NT2/D1 (cell line): Measurements from ENCODE around the gene CCSER1.

Source experiments
- DNase-seq: peaks from one replicate; pipeline ENCODE4 v3.0.0-alpha.2; 2011; ENCODE audit warnings: low read depth, low spot score
- H3K27me3 ChIP-seq: 2 replicates; pipeline ENCODE4 v1.6.0; 2011; ENCODE audit warnings: mild to moderate bottlenecking; ENCODE audit not compliant: insufficient read length, insufficient read depth
- H3K36me3 ChIP-seq: 2 replicates; pipeline ENCODE4 v1.6.1; 2011; ENCODE audit warnings: mild to moderate bottlenecking, low read length, mixed read lengths; ENCODE audit not compliant: insufficient read depth, insufficient read length
- H3K4me1 ChIP-seq: 2 replicates; pipeline ENCODE4 v1.5.1; 2011; ENCODE audit not compliant: insufficient read depth, insufficient read length
- H3K4me3 ChIP-seq: 2 replicates; pipeline ENCODE4 v1.5.1; 2011; ENCODE audit warnings: low read depth; ENCODE audit not compliant: insufficient read length
- H3K9ac ChIP-seq: 2 replicates; pipeline ENCODE4 v1.6.0; 2011; ENCODE audit warnings: low read depth; ENCODE audit not compliant: insufficient read length
- H3K9me3 ChIP-seq: 2 replicates; pipeline ENCODE4 v1.5.1; 2011; ENCODE audit warnings: mild to moderate bottlenecking, low read length; ENCODE audit not compliant: insufficient read depth
- SUZ12 ChIP-seq: IDR thresholded peaks from 2 replicates; pipeline ENCODE4 v1.6.1; 2011; ENCODE audit not compliant: insufficient read length, insufficient read depth; ENCODE audit errors: extremely low read depth
- YY1 ChIP-seq: IDR thresholded peaks from 2 replicates; pipeline ENCODE4 v1.6.1; 2011; ENCODE audit not compliant: insufficient read length, insufficient read depth
- ZNF274 ChIP-seq: IDR thresholded peaks from 2 replicates; pipeline ENCODE4 v1.6.1; 2011; ENCODE audit warnings: mild to moderate bottlenecking, low read depth, low read length

The CCSER1 gene

DNA sequence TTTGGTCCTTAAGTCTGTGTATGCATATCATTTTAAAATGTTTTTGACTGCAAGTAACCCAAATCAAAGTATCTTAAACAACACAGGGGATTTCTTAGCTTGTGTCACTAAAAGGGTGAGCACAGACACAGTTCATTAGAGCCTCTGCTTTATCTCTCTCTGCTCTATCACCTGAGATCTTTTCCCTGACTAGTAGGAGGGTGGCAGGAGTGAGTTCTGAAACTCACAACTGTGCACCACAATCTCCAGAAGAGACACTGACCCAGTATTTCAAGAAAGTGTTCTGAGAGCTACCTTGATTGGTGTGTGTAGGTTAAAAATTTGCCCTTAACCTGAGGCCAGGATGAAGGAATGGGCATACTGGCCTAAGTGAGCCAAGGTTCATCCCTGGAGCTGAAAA is 24.8 kb downstream of the CCSER1 start:
- H3K27me3 ChIP-seq, result no peaks in the 10 kb centered on the region
- no peak overlapping the region for H3K9ac ChIP-seq
- no peaks in the 10 kb centered on the region for H3K9me3 ChIP-seq
- no peak overlapping the region for H3K4me3 ChIP-seq
- no peak for TF ChIP-seq SUZ12
- TF ChIP-seq YY1, result no peak
- no peak for TF ChIP-seq ZNF274
- DNase-seq, result no peak
- no peaks in the 10 kb centered on the region for H3K36me3 ChIP-seq
- H3K4me1 ChIP-seq, result no peaks in the 10 kb centered on the region

DNA sequence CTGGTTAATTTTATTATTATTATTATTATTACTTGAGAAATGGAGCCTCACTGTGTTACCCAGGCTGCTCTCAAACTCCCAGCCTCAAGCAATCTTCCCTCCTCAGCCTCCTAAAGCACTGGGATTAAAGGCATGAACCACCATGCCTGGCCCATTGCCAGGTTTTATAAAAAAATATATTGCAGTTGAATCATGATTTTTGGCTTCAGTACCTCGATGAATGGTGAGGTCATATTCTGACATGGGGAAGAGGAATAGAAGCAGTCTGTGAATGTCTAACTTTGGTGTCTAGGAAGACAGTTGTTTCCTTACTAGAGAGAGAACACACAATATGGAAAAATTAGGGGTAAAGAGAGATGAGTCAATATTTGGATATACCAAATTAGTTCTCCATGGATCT is 32.0 kb downstream of the CCSER1 start:
- no peak overlapping the region for H3K9ac ChIP-seq
- no peaks in the 10 kb centered on the region; the same call in 1 of the 2 replicates for H3K9me3 ChIP-seq
- no peaks in the 10 kb centered on the region for H3K36me3 ChIP-seq
- no peak for DNase-seq
- H3K27me3 ChIP-seq, result no peaks in the 10 kb centered on the region
- no peak for TF ChIP-seq YY1
- no peaks in the 10 kb centered on the region for H3K4me1 ChIP-seq
- no peak overlapping the region for H3K4me3 ChIP-seq

DNA sequence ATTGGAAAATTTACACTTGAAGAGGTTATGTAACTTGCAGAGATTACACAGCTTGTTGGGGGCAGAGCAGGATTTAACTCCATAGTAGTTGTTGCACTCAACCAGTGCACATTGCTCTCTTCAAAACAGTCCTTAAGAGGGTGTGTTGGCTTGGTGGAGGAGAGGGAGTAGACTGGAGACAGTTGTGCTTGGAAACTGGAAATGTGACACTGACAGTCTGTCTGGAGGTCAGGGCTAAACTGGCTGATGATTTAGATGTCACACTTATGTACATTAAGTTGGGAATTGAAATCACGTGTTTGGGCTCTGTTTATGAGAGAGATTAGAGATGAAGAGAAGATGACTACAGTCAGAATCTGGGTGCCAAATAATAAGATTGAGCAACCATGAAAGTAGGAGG is 32.9 kb downstream of the CCSER1 start:
- H3K27me3 ChIP-seq, result no peaks in the 10 kb centered on the region
- DNase-seq, result no peak
- TF ChIP-seq YY1 (no peak), ZNF274 (no peak), SUZ12 (no peak)
- no peak overlapping the region for H3K9ac ChIP-seq
- no peaks in the 10 kb centered on the region for H3K4me1 ChIP-seq
- no peak overlapping the region for H3K4me3 ChIP-seq
- no peaks in the 10 kb centered on the region; the same call in 1 of the 2 replicates for H3K9me3 ChIP-seq
- no peaks in the 10 kb centered on the region for H3K36me3 ChIP-seq

DNA sequence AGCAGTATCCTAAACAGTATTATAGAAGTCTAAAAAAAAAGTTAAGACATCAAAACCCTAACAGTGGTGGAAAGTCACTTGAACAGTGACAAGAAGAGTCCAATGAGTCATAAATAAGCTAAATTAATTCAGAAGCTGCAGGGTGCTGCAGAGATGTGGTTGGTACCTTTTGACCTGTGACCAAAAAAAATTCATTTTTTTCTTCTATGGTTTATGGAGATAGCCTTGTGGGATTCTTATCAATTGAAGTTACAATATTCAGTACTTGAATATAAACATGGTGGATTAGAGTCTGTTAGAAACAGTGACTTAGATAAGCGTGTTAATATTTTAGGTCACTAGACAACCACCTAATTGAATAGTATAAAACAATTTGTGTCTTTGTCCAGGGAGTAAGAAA is 35.4 kb downstream of the CCSER1 start:
- TF ChIP-seq ZNF274, result no peak
- no peak for TF ChIP-seq YY1
- no peak for TF ChIP-seq SUZ12
- Histone ChIP-seq H3K4me3 (no peak overlapping the region), H3K36me3 (no peaks in the 10 kb centered on the region), H3K9me3 (no peaks in the 10 kb centered on the region; the same call in 1 of the 2 replicates), H3K4me1 (no peaks in the 10 kb centered on the region), H3K27me3 (no peaks in the 10 kb centered on the region), H3K9ac (no peak overlapping the region)
- DNase-seq, result no peak

DNA sequence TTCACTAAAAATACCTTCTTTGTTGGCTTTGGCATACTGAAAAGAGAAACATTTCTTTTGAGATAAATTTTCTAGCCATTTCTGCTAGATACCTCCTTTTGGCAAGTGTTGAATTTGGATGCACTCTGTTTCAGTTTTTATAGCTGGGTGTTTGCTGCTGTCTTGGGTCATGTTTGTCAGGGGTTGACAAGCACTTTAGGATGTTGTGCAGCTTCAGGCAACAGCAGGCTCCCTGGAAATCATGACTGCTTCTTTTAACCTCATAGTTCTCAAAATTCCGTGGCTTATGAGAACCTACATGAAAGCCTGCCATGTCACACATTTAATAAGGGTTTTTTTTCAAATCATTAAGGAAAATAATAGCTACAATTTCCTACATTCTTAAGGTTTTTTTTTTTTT is 36.7 kb downstream of the CCSER1 start:
- no peaks in the 10 kb centered on the region for H3K4me1 ChIP-seq
- H3K9me3 ChIP-seq, result no peaks in the 10 kb centered on the region; the same call in 1 of the 2 replicates
- H3K36me3 ChIP-seq, result no peaks in the 10 kb centered on the region
- no peaks in the 10 kb centered on the region for H3K27me3 ChIP-seq
- no peak for DNase-seq
- TF ChIP-seq SUZ12 (no peak), ZNF274 (no peak), YY1 (no peak)
- no peak overlapping the region for H3K4me3 ChIP-seq
- H3K9ac ChIP-seq, result no peak overlapping the region

DNA sequence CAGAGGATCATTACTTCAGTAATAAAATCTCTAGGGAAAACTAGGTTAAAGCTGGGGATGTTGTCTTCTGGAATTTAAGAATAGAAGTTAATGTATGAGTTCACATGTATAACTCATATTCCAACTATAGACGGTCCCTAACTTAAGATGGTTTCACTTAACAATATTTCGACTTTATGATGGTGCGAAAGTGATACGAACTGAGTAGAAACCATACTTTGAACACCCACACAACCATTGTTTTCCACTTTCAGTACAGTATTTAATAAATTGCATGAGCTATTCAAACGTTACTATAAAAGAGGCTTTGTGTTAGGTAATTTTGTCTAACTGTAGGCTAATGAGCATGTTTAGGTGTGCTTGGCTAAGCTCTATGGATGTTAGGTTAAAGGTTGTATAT is 38.7 kb downstream of the CCSER1 start:
- Histone ChIP-seq H3K9ac (no peak overlapping the region), H3K27me3 (no peaks in the 10 kb centered on the region), H3K36me3 (no peaks in the 10 kb centered on the region), H3K4me3 (no peak overlapping the region), H3K4me1 (no peaks in the 10 kb centered on the region), H3K9me3 (no peaks in the 10 kb centered on the region)
- no peak for DNase-seq
- TF ChIP-seq YY1 (no peak), SUZ12 (no peak), ZNF274 (no peak)

DNA sequence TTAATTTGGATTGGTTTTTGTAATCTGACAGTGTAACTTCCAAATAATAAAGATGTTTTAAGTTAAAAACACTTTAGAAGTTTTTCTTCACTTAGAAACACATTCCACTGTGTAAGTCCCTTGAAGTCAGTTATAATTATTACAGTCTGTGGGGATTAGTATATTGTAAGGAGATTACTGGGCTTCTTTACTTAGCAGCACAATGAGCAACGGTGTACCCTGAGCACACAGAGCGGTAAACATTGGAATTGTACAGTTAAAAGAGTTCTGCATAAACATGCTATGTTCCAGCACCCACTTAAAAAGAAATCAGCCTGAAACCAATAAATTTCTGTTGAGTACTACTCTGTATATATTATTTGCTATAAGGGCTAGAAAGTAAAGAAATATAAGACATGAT is 44.3 kb downstream of the CCSER1 start:
- no peak overlapping the region for H3K9ac ChIP-seq
- no peak for DNase-seq
- H3K36me3 ChIP-seq, result no peaks in the 10 kb centered on the region
- H3K4me3 ChIP-seq, result no peak overlapping the region
- TF ChIP-seq YY1, result no peak
- TF ChIP-seq ZNF274, result no peak
- no peak for TF ChIP-seq SUZ12
- H3K9me3 ChIP-seq, result no peaks in the 10 kb centered on the region
- H3K27me3 ChIP-seq, result no peaks in the 10 kb centered on the region
- no peaks in the 10 kb centered on the region for H3K4me1 ChIP-seq

DNA sequence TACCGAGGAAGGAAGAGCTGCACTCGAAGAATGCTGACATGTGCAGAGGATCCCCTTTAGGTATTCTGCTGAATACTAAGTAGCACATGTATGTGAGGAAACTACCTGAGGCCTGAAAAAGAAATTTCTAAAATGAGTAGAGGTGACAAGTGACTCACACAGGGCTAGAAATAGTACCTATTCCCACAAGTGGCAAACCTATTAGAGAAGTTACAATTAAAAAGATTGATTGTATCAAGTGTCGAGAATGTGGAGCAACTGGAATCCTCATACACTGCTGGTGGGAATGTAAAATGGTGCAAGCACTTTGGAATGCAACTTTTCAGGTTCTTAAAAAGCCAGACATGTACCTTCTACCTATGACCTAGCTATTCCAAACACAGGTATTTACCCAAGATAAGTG is 47.4 kb downstream of the CCSER1 start:
- Histone ChIP-seq H3K9ac (no peak overlapping the region), H3K4me3 (no peak overlapping the region), H3K27me3 (no peaks in the 10 kb centered on the region), H3K4me1 (no peaks in the 10 kb centered on the region), H3K36me3 (no peaks in the 10 kb centered on the region), H3K9me3 (no peaks in the 10 kb centered on the region)
- no peak for DNase-seq
- TF ChIP-seq YY1 (no peak), SUZ12 (no peak), ZNF274 (no peak)
